Keratinocyte (primary cell): Measurements from ENCODE around the gene ADAMTS2. TPM values are rescaled to one million over a fixed set of nuclear protein-coding genes. Genes with fewer than 3 reads are reported as not detected.

Experiments used
- DNase-seq: peaks from one replicate; pipeline ENCODE4 v3.0.0-alpha.2; 2011; ENCODE audit warnings: low read depth, missing footprints, low spot score
- FAIRE-seq: peaks from 2 replicates; lab custom pipeline; 2011; peaks lifted over from hg19 to GRCh38; lab: Jason Lieb, UNC
- H2AFZ ChIP-seq: 2 replicates; pipeline ENCODE4 v1.6.0; 2012; ENCODE audit warnings: low read length, control low read depth, inconsistent platforms; ENCODE audit not compliant: control insufficient read depth
- H3K27ac ChIP-seq: 2 replicates; pipeline ENCODE4 v1.5.1; 2011; ENCODE audit warnings: low read length; ENCODE audit not compliant: control insufficient read depth, insufficient read depth
- H3K27me3 ChIP-seq: 3 replicates; pipeline ENCODE4 v1.6.0; 2011; ENCODE audit warnings: low read length; ENCODE audit not compliant: control insufficient read depth, insufficient read depth; ENCODE audit errors: extremely low read depth
- H3K36me3 ChIP-seq, 2 experiments: 2 replicates in 1 of 2; 3 replicates in 1 of 2; pipeline ENCODE4 v1.5.1; 2011; ENCODE audit warnings: low read length in 2 of 2, mild to moderate bottlenecking in 1 of 2; ENCODE audit not compliant: control insufficient read depth in 2 of 2, insufficient read depth in 2 of 2; ENCODE audit errors: extremely low read depth in 1 of 2
- H3K4me1 ChIP-seq: 3 replicates; pipeline ENCODE4 v1.5.1; 2011; ENCODE audit warnings: low read length; ENCODE audit not compliant: control insufficient read depth, insufficient read depth; ENCODE audit errors: extremely low read depth
- H3K4me2 ChIP-seq: 3 replicates; pipeline ENCODE4 v1.6.0; 2011; ENCODE audit warnings: low read depth, low read length; ENCODE audit not compliant: control insufficient read depth, insufficient read depth; ENCODE audit errors: extremely low read depth
- H3K4me3 ChIP-seq, 3 experiments: fragments of 200-600 bp in 1 of 3; sonication (generic) in 1 of 3; 2 replicates in 2 of 3; 3 replicates in 1 of 3; pipeline ENCODE4 v1.5.1; 2011 to 2016; ENCODE audit warnings: low read length in 3 of 3, mild to moderate bottlenecking in 3 of 3, control low read depth in 2 of 3, inconsistent platforms in 1 of 3, low read depth in 1 of 3, mixed read lengths in 1 of 3, mixed run types in 1 of 3, moderate library complexity in 1 of 3; ENCODE audit not compliant: control insufficient read depth in 2 of 3, insufficient read depth in 2 of 3; ENCODE audit errors: extremely low read depth in 1 of 3
- H3K79me2 ChIP-seq: 2 replicates; pipeline ENCODE4 v1.6.0; 2012; ENCODE audit warnings: low read length; ENCODE audit not compliant: control insufficient read depth, insufficient read depth
- H3K9ac ChIP-seq: 3 replicates; pipeline ENCODE4 v1.6.0; 2011; ENCODE audit warnings: low read length; ENCODE audit not compliant: control insufficient read depth, insufficient read depth; ENCODE audit errors: extremely low read depth
- H3K9me1 ChIP-seq: 3 replicates; pipeline ENCODE4 v1.6.0; 2011; ENCODE audit warnings: low read length; ENCODE audit not compliant: control insufficient read depth, insufficient read depth; ENCODE audit errors: extremely low read depth
- H3K9me3 ChIP-seq: 2 replicates; pipeline ENCODE4 v1.5.1; 2012; ENCODE audit warnings: low read depth, low read length; ENCODE audit not compliant: control insufficient read depth
- H4K20me1 ChIP-seq: 3 replicates; pipeline ENCODE4 v1.6.0; 2011; ENCODE audit warnings: low read length; ENCODE audit not compliant: control insufficient read depth, insufficient read depth; ENCODE audit errors: extremely low read depth
- CTCF ChIP-seq, 3 experiments: IDR thresholded peaks in 1 of 3; conservative IDR thresholded peaks in 1 of 3; optimal IDR thresholded peaks in 1 of 3; 2 replicates in 2 of 3; 3 replicates in 1 of 3; pipeline versions ENCODE3 to v1.5.1; 2011; ENCODE audit warnings: low read length in 3 of 3, mild to moderate bottlenecking in 3 of 3, moderate library complexity in 2 of 3, control low read depth in 1 of 3, inconsistent platforms in 1 of 3; ENCODE audit not compliant: insufficient read depth in 2 of 3; ENCODE audit errors: extremely low read depth in 1 of 3
- EZH2 ChIP-seq: IDR thresholded peaks from one replicate; pipeline ENCODE4 v1.6.1; 2012; ENCODE audit warnings: inconsistent platforms, mild to moderate bottlenecking, low read length, moderate library complexity
- dilution Hi-C: fragments of 300-500 bp; cut with MboI; formaldehyde crosslinking; loops from one replicate; pipeline ENCODE4 v1.7.0; 2020; ENCODE audit warnings: low sequenced_read_pairs; ENCODE audit not compliant: extremely low pct_ligation_motif_present
- polyA plus RNA-seq, 5 experiments: library from polyadenylated mRNA; depleted of rRNA in 3 of 5; stranded (reverse) in 3 of 5; stranded (forward) in 1 of 5; unstranded in 1 of 5; fragments of >200 nt; gene quantifications; 1 replicate in 1 of 5; 2 replicates in 3 of 5; 3 replicates in 1 of 5; pipeline versions ENCODE4 v1.2.1 to v1.2.3, GENCODE V29; 2011 to 2012; ENCODE audit warnings: missing spikeins in 2 of 5, low read depth in 1 of 5, low replicate concordance in 1 of 5

ADAMTS2 gene
- polyA plus RNA-seq, 1 donor (not counting 4 experiments of a cell fraction or from before 2014, with no cell fraction given): not detected

- Histone ChIP-seq H3K4me1 (no peaks in the 10 kb centered on the region), H3K9me1 (no peaks in the 10 kb centered on the region), H3K4me2 (no peak overlapping the region), H3K9ac (no peak overlapping the region), H3K27ac (no peak overlapping the region), H3K27me3 (no peaks in the 10 kb centered on the region), H4K20me1 (no peaks in the 10 kb centered on the region), H3K36me3 (no peaks in the 10 kb centered on the region), H3K4me3 (no peak overlapping the region), H2AFZ (no peak overlapping the region), H3K79me2 (no peaks in the 10 kb centered on the region), H3K9me3 (peaks cover 9% of the 10 kb centered on the region)
- dilution Hi-C loops: no loop called here
- TF ChIP-seq EZH2 (no peak), CTCF (optimal IDR thresholded peaks at IDR 0.05 in 1 of 3, IDR thresholded peaks at IDR 0.05 in 1 of 3, conservative IDR thresholded peaks at IDR 0.05 in 1 of 3; ENCODE audit: extremely low read depth in 1 of 3, insufficient read depth in 2 of 3, low read length in 3 of 3) (no peak)
- FAIRE-seq (no peak), DNase-seq (no peak)
Measured at GRCh38 chr5:179230061-179230461, 115.2 kb downstream of the ADAMTS2 start.

GRCh38 chr5:179229331-179229831 lies 115.9 kb downstream of the ADAMTS2 start:
- Histone ChIP-seq H3K27ac (no peak overlapping the region), H3K4me2 (no peak overlapping the region), H3K4me1 (no peaks in the 10 kb centered on the region), H3K36me3 (no peaks in the 10 kb centered on the region), H2AFZ (no peak overlapping the region), H4K20me1 (no peaks in the 10 kb centered on the region), H3K9me1 (no peaks in the 10 kb centered on the region), H3K4me3 (no peak overlapping the region), H3K9ac (no peak overlapping the region), H3K27me3 (no peaks in the 10 kb centered on the region), H3K79me2 (no peaks in the 10 kb centered on the region), H3K9me3 (peaks cover 9% of the 10 kb centered on the region)
- DNase-seq: no peak
- dilution Hi-C loops: no loop called here
- no peak for TF ChIP-seq EZH2
- TF ChIP-seq CTCF (optimal IDR thresholded peaks at IDR 0.05 in 1 of 3, IDR thresholded peaks at IDR 0.05 in 1 of 3, conservative IDR thresholded peaks at IDR 0.05 in 1 of 3; ENCODE audit: extremely low read depth in 1 of 3, insufficient read depth in 2 of 3, low read length in 3 of 3): no peak
- no peak for FAIRE-seq
